HepG2 (cell line): ENCODE measurements around the gene JAK1. TPM values are rescaled to one million over a fixed set of nuclear protein-coding genes. Genes with fewer than 3 reads are reported as not detected.

Experiments
- ATAC-seq: fragments of 200-7000 bp; cut with Tn5 transposase; 3 replicates; pipeline ENCODE4 v1.9.1; 2020; ENCODE audit warnings: mild to moderate bottlenecking, moderate library complexity
- BruUV-seq: library from RNA; stranded (reverse); fragments of 400-500 nt; replicated peaks from 2 replicates; lab custom pipeline; 2021; lab: Mats Ljungman, UMichigan
- CTCF ChIA-PET: fragments of 300-600 bp; formaldehyde crosslinking; extraction: SDS; loops from one replicate; lab custom pipeline; 2021; ENCODE audit warnings: low total read pairs, inconsistent platforms, low intra/inter-chr PET ratio; lab: Yijun Ruan, JAX
- POLR2A ChIA-PET: fragments of 350-600 bp; sonication (Branson Sonifier 250); formaldehyde crosslinking; loops from one replicate; lab custom pipeline; 2020; ENCODE audit warnings: antibody characterized with exemption, inconsistent platforms; lab: Yijun Ruan, JAX
- DNase-seq: peaks from one replicate; pipeline ENCODE4 v3.0.0-alpha.2; 2015; ENCODE audit warnings: low spot score
- FAIRE-seq: peaks from 3 replicates; lab custom pipeline; 2011; peaks lifted over from hg19 to GRCh38; lab: Jason Lieb, UNC
- H2AFZ ChIP-seq: one replicate; pipeline ENCODE4 v1.6.1; 2011; ENCODE audit warnings: low read length, inconsistent platforms
- H3K27ac ChIP-seq: fragments of 300-600 bp; 3 replicates; pipeline ENCODE4 v1.8.0; 2011; ENCODE audit warnings: mixed run types, mild to moderate bottlenecking, mixed read lengths, low read length, inconsistent platforms; ENCODE audit not compliant: insufficient read depth; ENCODE audit errors: extremely low read length
- H3K27me3 ChIP-seq, 2 experiments: fragments of 200-600 bp in 1 of 2; 2 replicates in 1 of 2; 3 replicates in 1 of 2; pipeline versions ENCODE4 v1.6.0 to v1.8.0; 2011; ENCODE audit warnings: low read length in 2 of 2, mild to moderate bottlenecking in 2 of 2, moderate library complexity in 2 of 2, inconsistent platforms in 1 of 2; ENCODE audit not compliant: insufficient read depth in 2 of 2, control insufficient read depth in 1 of 2
- H3K36me3 ChIP-seq, 2 experiments: fragments of 200-600 bp in 1 of 2; replicated peaks in 1 of 2; 2 replicates in 1 of 2; 3 replicates in 1 of 2; pipeline versions ENCODE4 v1.5.1 to v1.8.0; 2011; ENCODE audit warnings: low read length in 2 of 2, inconsistent platforms in 1 of 2; ENCODE audit not compliant: insufficient read depth in 2 of 2, control insufficient read depth in 1 of 2
- H3K4me1 ChIP-seq: 2 replicates; pipeline ENCODE4 v1.5.1; 2012; ENCODE audit warnings: low read length, inconsistent platforms; ENCODE audit not compliant: insufficient read depth
- H3K4me2 ChIP-seq: 2 replicates; pipeline ENCODE4 v1.6.0; 2011; ENCODE audit warnings: low read depth, low read length, inconsistent platforms
- H3K4me3 ChIP-seq, 3 experiments: fragments of 200-600 bp in 1 of 3; sonication (generic), shearing (Covaris generic) in 1 of 3; replicated peaks in 1 of 3; 2 replicates each; pipeline ENCODE4 v1.5.1; 2011 to 2016; ENCODE audit warnings: low read length in 3 of 3, inconsistent platforms in 2 of 3, low read depth in 2 of 3, mild to moderate bottlenecking in 2 of 3, control low read depth in 1 of 3, mixed read lengths in 1 of 3; ENCODE audit not compliant: insufficient read depth in 1 of 3
- H3K79me2 ChIP-seq: one replicate; pipeline ENCODE4 v1.6.1; 2011; ENCODE audit warnings: low read length, inconsistent platforms; ENCODE audit not compliant: insufficient read depth
- H3K9ac ChIP-seq: 2 replicates; pipeline ENCODE4 v1.6.0; 2011; ENCODE audit warnings: mild to moderate bottlenecking, low read depth, low read length, inconsistent platforms; ENCODE audit not compliant: insufficient read depth
- H3K9me3 ChIP-seq: 2 replicates; pipeline ENCODE4 v1.5.1; 2012; ENCODE audit warnings: mild to moderate bottlenecking, low read length
- H4K20me1 ChIP-seq: 2 replicates; pipeline ENCODE4 v1.6.0; 2011; ENCODE audit warnings: inconsistent platforms, mild to moderate bottlenecking, low read length, moderate library complexity; ENCODE audit not compliant: insufficient read depth
- KDM2A ChIP-seq: sonication (generic); formaldehyde crosslinking; IDR thresholded peaks from 2 replicates; pipeline ENCODE4 v1.4.0; 2020; ENCODE audit warnings: low read depth, missing genetic modification reagents, borderline replicate concordance
- NR2F6 ChIP-seq, 2 experiments: IDR thresholded peaks; 2 replicates each; pipeline ENCODE4 v1.6.1; 2016; ENCODE audit warnings: antibody characterized with exemption in 1 of 2, mild to moderate bottlenecking in 1 of 2
- TCF7 ChIP-seq: sonication (generic); IDR thresholded peaks from 2 replicates; pipeline ENCODE4 v1.6.1; 2016; ENCODE audit warnings: antibody characterized with exemption, low read depth
- U2AF1 ChIP-seq: fragments of 200-400 bp; formaldehyde crosslinking; optimal IDR thresholded peaks from 2 replicates; pipeline ENCODE3; 2017; ENCODE audit warnings: mild to moderate bottlenecking, low read depth, low read length
- ZBTB7A ChIP-seq: sonication (generic); formaldehyde crosslinking; IDR thresholded peaks from 2 replicates; pipeline ENCODE4 v1.8.0; 2022; ENCODE audit warnings: mild to moderate bottlenecking, missing genetic modification reagents
- ZNF33A ChIP-seq: sonication (generic); formaldehyde crosslinking; IDR thresholded peaks from 2 replicates; pipeline ENCODE4 v1.5.1; 2020; ENCODE audit warnings: missing genetic modification reagents, mild to moderate bottlenecking, moderate library complexity, borderline replicate concordance
- ZNF441 ChIP-seq: sonication (generic); formaldehyde crosslinking; IDR thresholded peaks from 2 replicates; pipeline ENCODE4 v1.7.0; 2021; ENCODE audit warnings: missing genetic modification reagents, borderline replicate concordance
- ZNF709 ChIP-seq: sonication (generic); formaldehyde crosslinking; IDR thresholded peaks from 2 replicates; pipeline ENCODE4 v1.5.0; 2020; ENCODE audit warnings: mild to moderate bottlenecking, missing genetic modification reagents
- ZNF777 ChIP-seq: sonication (generic); formaldehyde crosslinking; IDR thresholded peaks from 2 replicates; pipeline ENCODE4 v1.4.0; 2020; ENCODE audit warnings: missing genetic modification reagents
- WGBS: methylation state at CpG from one replicate; pipeline ENCODE4 v1.1.6; 2017; ENCODE audit warnings: low lambda C conversion rate; 5-methylcytosine and 5-hydroxymethylcytosine counted together
- in situ Hi-C: cut with HindIII; loops from 2 replicates; pipeline ENCODE4 v1.10.0; 2017; ENCODE audit warnings: low pct_unique_long_range_greater_than_20kb; ENCODE audit not compliant: extremely low pct_ligation_motif_present
- intact Hi-C: fragments of 100-400 bp; cut with micrococcal nuclease; formaldehyde crosslinking; loops from one replicate; pipeline ENCODE4 v1.10.0; 2022; ENCODE audit not compliant: unreplicated experiment
- polyA plus RNA-seq, 8 experiments: library from polyadenylated mRNA; depleted of rRNA in 3 of 8; stranded (reverse) in 7 of 8; unstranded in 1 of 8; fragments of >200 nt; fragmentation: Illumina TruSeq in 4 of 8; extraction: Trizol in 4 of 8; gene quantifications; 2 replicates each; pipeline versions ENCODE4 v1.2.1 to v1.2.3, GENCODE V29; 2011 to 2016; ENCODE audit warnings: low read depth in 4 of 8, missing spikeins in 1 of 8, mixed read lengths in 1 of 8; ENCODE audit not compliant: insufficient read depth in 1 of 8
- total RNA-seq, 5 experiments: library from RNA; depleted of rRNA; stranded (reverse); fragments of >200 nt; fragmentation: Illumina TruSeq; extraction: Trizol; gene quantifications; 2 replicates each; pipeline ENCODE4 v1.2.3, GENCODE V29; 2016; ENCODE audit warnings: low read depth in 1 of 5
- TF ChIP-seq, protein P1 (sequence below): IDR thresholded peaks from 2 replicates; pipeline ENCODE4 v1.6.1; 2016; ENCODE audit warnings: missing genetic modification reagents, missing compliant biosample characterization
- TF ChIP-seq, protein P2 (sequence below): sonication (generic); formaldehyde crosslinking; IDR thresholded peaks from 2 replicates; pipeline ENCODE4 v1.4.0; 2020; ENCODE audit warnings: mild to moderate bottlenecking, missing genetic modification reagents

Gene JAK1
- total and polyA plus RNA-seq, 2 of the 13 experiments (the other 11 are each of a cell fraction or from before 2014, with no cell fraction given) = 23.9 to 42.4 TPM

DNA sequence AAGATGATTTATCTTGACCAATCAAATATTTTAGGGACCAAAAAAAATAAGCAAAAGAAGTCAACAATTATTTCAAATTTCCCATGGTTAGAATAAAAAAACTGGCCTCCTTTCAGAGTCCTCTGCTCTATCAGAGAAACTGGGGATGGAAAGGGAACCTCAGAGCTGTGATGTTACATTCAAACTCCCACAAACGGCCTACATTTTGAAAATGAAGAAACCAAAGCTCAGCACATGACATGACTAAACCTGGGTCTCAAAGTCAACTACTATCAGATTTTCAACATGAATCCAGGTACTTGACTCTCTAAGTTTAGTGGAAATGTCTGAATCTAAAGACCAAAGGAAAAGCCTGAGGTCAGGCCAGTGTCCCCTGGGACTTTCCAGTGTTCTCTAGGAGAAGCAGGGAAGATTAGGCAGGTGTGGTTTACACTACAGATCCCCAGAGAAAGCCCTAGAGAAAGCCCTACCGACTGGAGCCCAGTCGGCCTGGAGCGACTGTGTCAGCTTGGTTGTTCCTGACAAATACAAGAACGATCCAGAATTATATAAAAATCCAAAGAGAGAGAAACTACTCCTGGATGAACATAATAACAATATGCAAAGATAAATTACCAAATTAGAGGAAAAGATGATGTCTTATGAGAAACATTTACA lies 24.8 kb downstream of the JAK1 start:
- no peak overlapping the region for H3K4me2 ChIP-seq
- ChIA-PET CTCF (no interaction called here), POLR2A (no interaction called here)
- no peaks in the 10 kb centered on the region for H3K36me3 ChIP-seq
- peaks cover 66% of the 10 kb centered on the region for H3K79me2 ChIP-seq
- peaks cover 12% of the 10 kb centered on the region for H3K4me1 ChIP-seq
- no peak overlapping the region for H3K27ac ChIP-seq
- no TSS peak for BruUV-seq
- H3K9ac ChIP-seq = no peak overlapping the region
- TF ChIP-seq, protein P1, sequence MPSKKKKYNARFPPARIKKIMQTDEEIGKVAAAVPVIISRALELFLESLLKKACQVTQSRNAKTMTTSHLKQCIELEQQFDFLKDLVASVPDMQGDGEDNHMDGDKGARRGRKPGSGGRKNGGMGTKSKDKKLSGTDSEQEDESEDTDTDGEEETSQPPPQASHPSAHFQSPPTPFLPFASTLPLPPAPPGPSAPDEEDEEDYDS (CRISPR knock-in tag) = no peak
- no peak for TF ChIP-seq ZNF777 (CRISPR knock-in tag)
- TF ChIP-seq, protein P2, sequence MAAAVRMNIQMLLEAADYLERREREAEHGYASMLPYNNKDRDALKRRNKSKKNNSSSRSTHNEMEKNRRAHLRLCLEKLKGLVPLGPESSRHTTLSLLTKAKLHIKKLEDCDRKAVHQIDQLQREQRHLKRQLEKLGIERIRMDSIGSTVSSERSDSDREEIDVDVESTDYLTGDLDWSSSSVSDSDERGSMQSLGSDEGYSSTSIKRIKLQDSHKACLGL (CRISPR knock-in tag) = no peak
- TF ChIP-seq ZBTB7A (CRISPR knock-in tag) = no peak
- no peak for TF ChIP-seq KDM2A (CRISPR knock-in tag)
- TF ChIP-seq U2AF1 = no peak
- TF ChIP-seq ZNF441 (CRISPR knock-in tag) = no peak
- no peak for TF ChIP-seq ZNF33A (CRISPR knock-in tag)
- no peak for TF ChIP-seq NR2F6 (IDR thresholded peaks at IDR 0.05)
- TF ChIP-seq NR2F6 (CRISPR knock-in tag; IDR thresholded peaks at IDR 0.05) = no peak
- no peak for TF ChIP-seq ZNF709 (CRISPR knock-in tag)
- TF ChIP-seq TCF7 = no peak
- intact Hi-C loops = no loop called here
- in situ Hi-C loops = no loop called here
- WGBS = 95% methylated on average over 5 of the region's 5 CpGs
- DNase-seq (no peak), ATAC-seq (no peak), FAIRE-seq (no peak)
- no peaks in the 10 kb centered on the region for H3K9me3 ChIP-seq
- 0 out of 2 replicates have a peak, but pooled peaks cover 5% of the 10 kb centered on the region for H4K20me1 ChIP-seq
- H3K4me3 ChIP-seq = no peak overlapping the region
- H2AFZ ChIP-seq = no peak overlapping the region
- no peaks in the 10 kb centered on the region for H3K27me3 ChIP-seq
